SK-N-MC (cell line): ENCODE measurements around the gene ABHD16B.

Source experiments
- EZH2 ChIP-seq: fragments of 200-600 bp; sonication (generic); IDR thresholded peaks from one replicate; pipeline ENCODE4 v1.6.1; 2017; ENCODE audit warnings: antibody characterized with exemption
- FOXP2 ChIP-seq: optimal IDR thresholded peaks from 2 replicates; pipeline ENCODE3; 2011; ENCODE audit warnings: mild to moderate bottlenecking, moderate library complexity; ENCODE audit not compliant: insufficient read depth; ENCODE audit errors: extremely low read length, control extremely low read depth
- POLR2AphosphoS5 ChIP-seq: IDR thresholded peaks from 2 replicates; pipeline ENCODE4 v1.6.1; 2012; ENCODE audit warnings: mild to moderate bottlenecking, low read depth, low read length, borderline replicate concordance

DNA sequence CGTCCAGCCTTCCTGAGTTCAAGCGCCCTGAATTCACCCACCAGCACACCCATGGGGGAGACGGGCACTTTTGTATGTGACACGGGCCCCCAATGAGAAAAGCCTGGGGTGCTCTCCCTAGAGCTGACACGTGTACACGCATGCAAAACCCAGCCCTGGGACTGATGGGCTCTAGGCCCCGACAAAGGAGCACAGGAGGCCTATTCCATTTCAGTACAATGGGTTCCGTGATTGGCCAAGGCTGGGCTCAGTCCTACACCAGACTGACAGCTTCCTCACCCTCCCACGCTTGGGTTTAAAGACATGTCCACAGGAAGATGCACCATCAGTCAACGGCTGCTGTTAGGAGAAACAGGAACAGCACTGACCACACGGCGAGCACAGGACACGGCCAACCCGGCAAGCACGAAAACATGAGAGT is 39.0 kb upstream of the ABHD16B start:
- no peak for TF ChIP-seq POLR2AphosphoS5
- no peak for TF ChIP-seq EZH2
- no peak for TF ChIP-seq FOXP2
